ENCODE measurements around the gene SRF. TPM values are rescaled to one million over a fixed set of nuclear protein-coding genes. Genes with fewer than 3 reads are reported as not detected.

The SRF gene
- total RNA-seq, 4 donors from 2014 or later, result 26.7 to 32.6 (median 29.6) TPM

- 87% methylated on average over 14 of the region's 16 CpGs; no CpG with 5 or more reads in 1 of the 2 donors for WGBS, 2 donors (ENCODE audit: low coverage in 1 of 2)
- DNase-seq, result no peak
- H3K27me3 ChIP-seq, result no peaks in the 10 kb centered on the region
- no peak overlapping the region for H3K27ac ChIP-seq
- H3K36me3 ChIP-seq, result peaks cover 0 to 8% (median 0%) of the 10 kb centered on the region in 4 donors
- no peak overlapping the region for H3K4me3 ChIP-seq
- in situ Hi-C loops (cut with MboI; ENCODE audit: low pct_ligation_motif_present in 1 of 4, low pct_unique_long_range_greater_than_20kb in 1 of 4, low sequenced_read_pairs in 3 of 4), result no loop called here
- TF ChIP-seq EP300 (IDR thresholded peaks at IDR 0.05; ENCODE audit: low read depth) (no peak), POLR2AphosphoS5 (IDR thresholded peaks at IDR 0.05) (no peak), CTCF (IDR thresholded peaks at IDR 0.05) (no peak), POLR2A (IDR thresholded peaks at IDR 0.05) (no peak)
- peaks cover 0 to 10% (median 0%) of the 10 kb centered on the region in 4 donors for H3K4me1 ChIP-seq
- intact Hi-C loops (cut with DNase I; ENCODE audit: low total_unique reads), result no loop called here
- no peaks in the 10 kb centered on the region for H3K9me3 ChIP-seq
Observed at GRCh38 chr6:43220439-43220951, 49.4 kb downstream of the SRF start.

- WGBS, 2 donors (ENCODE audit: low coverage in 1 of 2), result 52 to 87% methylated on average over 4 to 20 of the region's 20 CpGs
- TF ChIP-seq POLR2AphosphoS5 (IDR thresholded peaks at IDR 0.05), result no peak
- no peak for TF ChIP-seq POLR2A (IDR thresholded peaks at IDR 0.05)
- no peak for TF ChIP-seq CTCF (IDR thresholded peaks at IDR 0.05)
- no peak for TF ChIP-seq EP300 (IDR thresholded peaks at IDR 0.05; ENCODE audit: low read depth)
- peaks cover 0 to 10% (median 0%) of the 10 kb centered on the region in 4 donors for H3K4me1 ChIP-seq
- intact Hi-C loops (cut with DNase I; ENCODE audit: low total_unique reads) (no loop called here), in situ Hi-C loops (cut with MboI; ENCODE audit: low pct_ligation_motif_present in 1 of 4, low pct_unique_long_range_greater_than_20kb in 1 of 4, low sequenced_read_pairs in 3 of 4) (no loop called here)
- no peak for DNase-seq
- peaks cover 0 to 6% (median 0%) of the 10 kb centered on the region in 4 donors for H3K36me3 ChIP-seq
- H3K27me3 ChIP-seq, result no peaks in the 10 kb centered on the region
- no peaks in the 10 kb centered on the region for H3K9me3 ChIP-seq
- no peak overlapping the region for H3K4me3 ChIP-seq
- no peak overlapping the region for H3K27ac ChIP-seq
Observed at GRCh38 chr6:43221046-43221972, 50.2 kb downstream of the SRF start.

GRCh38 chr6:43222418-43223059 lies 51.5 kb downstream of the SRF start:
- WGBS, 2 donors (ENCODE audit: low coverage in 1 of 2), result 91% methylated on average over 15 of the region's 15 CpGs; no CpG with 5 or more reads in 1 of the 2 donors
- intact Hi-C loops (cut with DNase I; ENCODE audit: low total_unique reads), result no loop called here

GRCh38 chr6:43223175-43223574 lies 52.1 kb downstream of the SRF start:
- WGBS, 2 donors (ENCODE audit: low coverage in 1 of 2), result 93% methylated on average over 14 of the region's 14 CpGs; no CpG with 5 or more reads in 1 of the 2 donors
- TF ChIP-seq POLR2AphosphoS5 (IDR thresholded peaks at IDR 0.05), result no peak
- TF ChIP-seq CTCF (IDR thresholded peaks at IDR 0.05), result no peak
- TF ChIP-seq EP300 (IDR thresholded peaks at IDR 0.05; ENCODE audit: low read depth), result no peak
- TF ChIP-seq POLR2A (IDR thresholded peaks at IDR 0.05), result no peak

More at GRCh38 chr6:43222418-43223059, 51.5 kb downstream of the SRF start:
- no peak for TF ChIP-seq EP300 (IDR thresholded peaks at IDR 0.05; ENCODE audit: low read depth)
- no peaks in the 10 kb centered on the region for H3K27me3 ChIP-seq
- no peaks in the 10 kb centered on the region for H3K9me3 ChIP-seq
- DNase-seq, result no peak
- H3K4me1 ChIP-seq, result peaks cover 0 to 10% (median 0%) of the 10 kb centered on the region in 4 donors
- no peak overlapping the region for H3K4me3 ChIP-seq
- in situ Hi-C loops (cut with MboI; ENCODE audit: low pct_ligation_motif_present in 1 of 4, low pct_unique_long_range_greater_than_20kb in 1 of 4, low sequenced_read_pairs in 3 of 4), result no loop called here
- no peak overlapping the region for H3K27ac ChIP-seq
- H3K36me3 ChIP-seq, result no peaks in the 10 kb centered on the region

More at GRCh38 chr6:43223175-43223574, 52.1 kb downstream of the SRF start:
- Histone ChIP-seq H3K27ac (no peak overlapping the region), H3K36me3 (no peaks in the 10 kb centered on the region), H3K4me3 (no peak overlapping the region), H3K27me3 (no peaks in the 10 kb centered on the region), H3K9me3 (no peaks in the 10 kb centered on the region), H3K4me1 (peaks cover 0 to 15% (median 2%) of the 10 kb centered on the region in 4 donors)
- intact Hi-C loops (cut with DNase I; ENCODE audit: low total_unique reads) (no loop called here), in situ Hi-C loops (cut with MboI; ENCODE audit: low pct_ligation_motif_present in 1 of 4, low pct_unique_long_range_greater_than_20kb in 1 of 4, low sequenced_read_pairs in 3 of 4) (no loop called here)
- no peak for DNase-seq
